GM23338 (cell line): ENCODE data around the gene AURKB. TPM values are rescaled to one million over a fixed set of nuclear protein-coding genes. Genes with fewer than 3 reads are reported as not detected.

Experiments
- ATAC-seq: fragments of 200-7000 bp; cut with Tn5 transposase; 3 replicates; pipeline ENCODE4 v1.9.1; 2020
- DNase-seq: peaks from one replicate; pipeline ENCODE4 v3.0.0-alpha.2; 2015; ENCODE audit warnings: low spot score
- H2AFZ ChIP-seq: fragments of 200-600 bp; sonication (generic); 2 replicates; pipeline ENCODE4 v1.8.0; 2016; ENCODE audit warnings: antibody characterized with exemption, mild to moderate bottlenecking, moderate library complexity
- H3F3A ChIP-seq: fragments of 200-600 bp; sonication (generic); replicated peaks from 2 replicates; pipeline ENCODE4 v1.8.0; 2017; ENCODE audit warnings: antibody characterized with exemption, mixed run types, low read depth
- H3K27ac ChIP-seq: fragments of 200-600 bp; sonication (generic); 2 replicates; pipeline ENCODE4 v1.6.1; 2016; ENCODE audit warnings: low read depth
- H3K27me3 ChIP-seq: fragments of 200-600 bp; sonication (generic); 2 replicates; pipeline ENCODE4 v1.8.0; 2016; ENCODE audit warnings: mild to moderate bottlenecking, mixed run types, moderate library complexity; ENCODE audit not compliant: insufficient read depth
- H3K36me3 ChIP-seq: fragments of 200-600 bp; sonication (generic); 2 replicates; pipeline ENCODE4 v1.8.0; 2016; ENCODE audit warnings: mild to moderate bottlenecking; ENCODE audit not compliant: insufficient read depth
- H3K4me1 ChIP-seq: fragments of 200-600 bp; sonication (generic); 2 replicates; pipeline ENCODE4 v1.8.0; 2016; ENCODE audit warnings: mild to moderate bottlenecking, moderate library complexity; ENCODE audit not compliant: insufficient read depth
- H3K4me2 ChIP-seq: fragments of 200-600 bp; sonication (generic); 2 replicates; pipeline ENCODE4 v1.7.1; 2017; ENCODE audit warnings: mixed run types
- H3K4me3 ChIP-seq: fragments of 200-600 bp; sonication (generic); 2 replicates; pipeline ENCODE4 v1.6.1; 2016; ENCODE audit warnings: mixed run types
- H3K79me2 ChIP-seq: fragments of 200-600 bp; sonication (generic); replicated peaks from 2 replicates; pipeline ENCODE4 v1.8.0; 2017; ENCODE audit warnings: mild to moderate bottlenecking; ENCODE audit not compliant: insufficient read depth
- H3K9me2 ChIP-seq: fragments of 200-600 bp; sonication (generic); 2 replicates; pipeline ENCODE4 v1.8.0; 2017; ENCODE audit not compliant: insufficient read depth
- H4K20me1 ChIP-seq: fragments of 200-600 bp; sonication (generic); replicated peaks from 2 replicates; pipeline ENCODE4 v1.8.0; 2017; ENCODE audit warnings: mild to moderate bottlenecking; ENCODE audit not compliant: insufficient read depth
- H3K27ac Mint-ChIP-seq: 2 replicates; pipeline ENCODE4 v1.8.0; 2020; ENCODE audit warnings: inconsistent platforms, mild to moderate bottlenecking, moderate library complexity, mixed read lengths
- H3K27me3 Mint-ChIP-seq: 3 replicates; pipeline ENCODE4 v1.8.0; 2022; ENCODE audit warnings: low read depth, mild to moderate bottlenecking, moderate library complexity, mixed read lengths, inconsistent platforms; ENCODE audit not compliant: insufficient read depth, poor library complexity
- H3K36me3 Mint-ChIP-seq: 3 replicates; pipeline ENCODE4 v1.8.0; 2021; ENCODE audit warnings: low read depth, mild to moderate bottlenecking, inconsistent platforms, moderate library complexity, mixed read lengths
- H3K4me1 Mint-ChIP-seq: 3 replicates; pipeline ENCODE4 v1.8.0; 2020; ENCODE audit warnings: mild to moderate bottlenecking, inconsistent platforms, mixed read lengths
- H3K4me3 Mint-ChIP-seq: 3 replicates; pipeline ENCODE4 v1.8.0; 2021; ENCODE audit warnings: moderate library complexity, mild to moderate bottlenecking, inconsistent platforms, mixed read lengths
- H3K9me3 Mint-ChIP-seq: 3 replicates; pipeline ENCODE4 v1.8.0; 2020; ENCODE audit warnings: moderate library complexity, mild to moderate bottlenecking, inconsistent platforms, mixed read lengths
- EZH2 ChIP-seq: fragments of 200-600 bp; sonication (generic); IDR thresholded peaks from one replicate; pipeline ENCODE4 v1.8.0; 2017; ENCODE audit warnings: antibody characterized with exemption, mild to moderate bottlenecking, low read depth; ENCODE audit not compliant: unreplicated experiment
- EZH2phosphoT487 ChIP-seq: fragments of 200-600 bp; sonication (generic); IDR thresholded peaks from one replicate; pipeline ENCODE4 v1.8.1; 2018; ENCODE audit warnings: antibody characterized with exemption; ENCODE audit not compliant: unreplicated experiment
- JUNB ChIP-seq: IDR thresholded peaks from one replicate; pipeline ENCODE4 v1.6.1; 2016; ENCODE audit warnings: antibody characterized with exemption; ENCODE audit not compliant: unreplicated experiment
- NANOG ChIP-seq: IDR thresholded peaks from 2 replicates; pipeline ENCODE4 v1.6.1; 2016; ENCODE audit warnings: antibody characterized with exemption, borderline replicate concordance
- POLR2AphosphoS5 ChIP-seq: IDR thresholded peaks from 2 replicates; pipeline ENCODE4 v1.6.1; 2016; ENCODE audit warnings: antibody characterized with exemption, low read depth
- STAT1 ChIP-seq: IDR thresholded peaks from one replicate; pipeline ENCODE4 v1.6.1; 2016; ENCODE audit warnings: antibody characterized with exemption; ENCODE audit not compliant: unreplicated experiment
- ZNF114 ChIP-seq: fragments of 250-450 bp; sonication (Bioruptor Pico); IDR thresholded peaks from 2 replicates; pipeline ENCODE4 v1.5.0; 2020; ENCODE audit warnings: mild to moderate bottlenecking, moderate library complexity
- ZNF331 ChIP-seq: fragments of 250-450 bp; sonication (Bioruptor Pico); IDR thresholded peaks from 2 replicates; pipeline ENCODE4 v1.5.0; 2020; ENCODE audit warnings: low read depth, mild to moderate bottlenecking, moderate library complexity
- polyA plus RNA-seq: library from polyadenylated mRNA; unstranded; fragments of >200 nt; fragmentation: Nextera tagmentation; extraction: Ambion mirVana; gene quantifications from 2 replicates; pipeline ENCODE4 v1.2.1, GENCODE V29; 2016
- total RNA-seq: library from RNA; depleted of rRNA; stranded (reverse); fragments of >200 nt; shearing (Covaris generic); gene quantifications from 2 replicates; pipeline ENCODE4 v1.2.3, GENCODE V29; 2014
- TF ChIP-seq, protein P1 (sequence below), 2 experiments: fragments of 200-600 bp in 1 of 2; sonication (generic) in 1 of 2; conservative IDR thresholded peaks; 2 replicates each; pipeline versions ENCODE4 v1.5.1 to v1.6.1; 2016 to 2017; ENCODE audit warnings: antibody characterized with exemption in 2 of 2, low read depth in 2 of 2, mild to moderate bottlenecking in 2 of 2, moderate library complexity in 1 of 2
- TF ChIP-seq, protein P2 (sequence below): IDR thresholded peaks from one replicate; pipeline ENCODE4 v1.6.1; 2018; ENCODE audit warnings: antibody characterized with exemption; ENCODE audit not compliant: unreplicated experiment
- TF ChIP-seq, protein P3 (sequence below): IDR thresholded peaks from 2 replicates; pipeline ENCODE4 v1.6.1; 2016; ENCODE audit warnings: antibody characterized with exemption
- TF ChIP-seq, protein P4 (sequence below): fragments of 250-450 bp; sonication (Bioruptor Pico); IDR thresholded peaks from 2 replicates; pipeline ENCODE4 v1.5.0; 2020; ENCODE audit warnings: mild to moderate bottlenecking, moderate library complexity

AURKB gene
- total and polyA plus RNA-seq, 2 experiments from 2014 or later: 135 to 212 TPM

DNA sequence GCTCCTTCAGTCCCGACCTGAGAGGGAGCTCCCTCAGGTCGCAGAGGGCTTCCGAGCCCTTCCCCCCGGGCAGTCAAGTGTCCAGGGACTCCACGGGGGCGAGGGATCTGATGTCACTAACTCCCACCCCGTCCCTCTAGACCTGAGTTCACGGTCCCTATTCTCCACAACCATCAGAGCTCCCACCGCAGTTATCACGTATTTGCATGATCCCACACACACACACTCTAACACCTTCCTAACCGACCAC lies 54.5 kb downstream of the AURKB start (continued):
- TF ChIP-seq, protein P1, sequence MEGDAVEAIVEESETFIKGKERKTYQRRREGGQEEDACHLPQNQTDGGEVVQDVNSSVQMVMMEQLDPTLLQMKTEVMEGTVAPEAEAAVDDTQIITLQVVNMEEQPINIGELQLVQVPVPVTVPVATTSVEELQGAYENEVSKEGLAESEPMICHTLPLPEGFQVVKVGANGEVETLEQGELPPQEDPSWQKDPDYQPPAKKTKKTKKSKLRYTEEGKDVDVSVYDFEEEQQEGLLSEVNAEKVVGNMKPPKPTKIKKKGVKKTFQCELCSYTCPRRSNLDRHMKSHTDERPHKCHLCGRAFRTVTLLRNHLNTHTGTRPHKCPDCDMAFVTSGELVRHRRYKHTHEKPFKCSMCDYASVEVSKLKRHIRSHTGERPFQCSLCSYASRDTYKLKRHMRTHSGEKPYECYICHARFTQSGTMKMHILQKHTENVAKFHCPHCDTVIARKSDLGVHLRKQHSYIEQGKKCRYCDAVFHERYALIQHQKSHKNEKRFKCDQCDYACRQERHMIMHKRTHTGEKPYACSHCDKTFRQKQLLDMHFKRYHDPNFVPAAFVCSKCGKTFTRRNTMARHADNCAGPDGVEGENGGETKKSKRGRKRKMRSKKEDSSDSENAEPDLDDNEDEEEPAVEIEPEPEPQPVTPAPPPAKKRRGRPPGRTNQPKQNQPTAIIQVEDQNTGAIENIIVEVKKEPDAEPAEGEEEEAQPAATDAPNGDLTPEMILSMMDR (conservative IDR thresholded peaks at IDR 0.05; ENCODE audit: low read depth in 2 of 2): no peak
- no peak for TF ChIP-seq JUNB
- TF ChIP-seq, protein P2, sequence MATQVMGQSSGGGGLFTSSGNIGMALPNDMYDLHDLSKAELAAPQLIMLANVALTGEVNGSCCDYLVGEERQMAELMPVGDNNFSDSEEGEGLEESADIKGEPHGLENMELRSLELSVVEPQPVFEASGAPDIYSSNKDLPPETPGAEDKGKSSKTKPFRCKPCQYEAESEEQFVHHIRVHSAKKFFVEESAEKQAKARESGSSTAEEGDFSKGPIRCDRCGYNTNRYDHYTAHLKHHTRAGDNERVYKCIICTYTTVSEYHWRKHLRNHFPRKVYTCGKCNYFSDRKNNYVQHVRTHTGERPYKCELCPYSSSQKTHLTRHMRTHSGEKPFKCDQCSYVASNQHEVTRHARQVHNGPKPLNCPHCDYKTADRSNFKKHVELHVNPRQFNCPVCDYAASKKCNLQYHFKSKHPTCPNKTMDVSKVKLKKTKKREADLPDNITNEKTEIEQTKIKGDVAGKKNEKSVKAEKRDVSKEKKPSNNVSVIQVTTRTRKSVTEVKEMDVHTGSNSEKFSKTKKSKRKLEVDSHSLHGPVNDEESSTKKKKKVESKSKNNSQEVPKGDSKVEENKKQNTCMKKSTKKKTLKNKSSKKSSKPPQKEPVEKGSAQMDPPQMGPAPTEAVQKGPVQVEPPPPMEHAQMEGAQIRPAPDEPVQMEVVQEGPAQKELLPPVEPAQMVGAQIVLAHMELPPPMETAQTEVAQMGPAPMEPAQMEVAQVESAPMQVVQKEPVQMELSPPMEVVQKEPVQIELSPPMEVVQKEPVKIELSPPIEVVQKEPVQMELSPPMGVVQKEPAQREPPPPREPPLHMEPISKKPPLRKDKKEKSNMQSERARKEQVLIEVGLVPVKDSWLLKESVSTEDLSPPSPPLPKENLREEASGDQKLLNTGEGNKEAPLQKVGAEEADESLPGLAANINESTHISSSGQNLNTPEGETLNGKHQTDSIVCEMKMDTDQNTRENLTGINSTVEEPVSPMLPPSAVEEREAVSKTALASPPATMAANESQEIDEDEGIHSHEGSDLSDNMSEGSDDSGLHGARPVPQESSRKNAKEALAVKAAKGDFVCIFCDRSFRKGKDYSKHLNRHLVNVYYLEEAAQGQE: no peak
- no peak for TF ChIP-seq EZH2
- TF ChIP-seq NANOG: no peak

DNA sequence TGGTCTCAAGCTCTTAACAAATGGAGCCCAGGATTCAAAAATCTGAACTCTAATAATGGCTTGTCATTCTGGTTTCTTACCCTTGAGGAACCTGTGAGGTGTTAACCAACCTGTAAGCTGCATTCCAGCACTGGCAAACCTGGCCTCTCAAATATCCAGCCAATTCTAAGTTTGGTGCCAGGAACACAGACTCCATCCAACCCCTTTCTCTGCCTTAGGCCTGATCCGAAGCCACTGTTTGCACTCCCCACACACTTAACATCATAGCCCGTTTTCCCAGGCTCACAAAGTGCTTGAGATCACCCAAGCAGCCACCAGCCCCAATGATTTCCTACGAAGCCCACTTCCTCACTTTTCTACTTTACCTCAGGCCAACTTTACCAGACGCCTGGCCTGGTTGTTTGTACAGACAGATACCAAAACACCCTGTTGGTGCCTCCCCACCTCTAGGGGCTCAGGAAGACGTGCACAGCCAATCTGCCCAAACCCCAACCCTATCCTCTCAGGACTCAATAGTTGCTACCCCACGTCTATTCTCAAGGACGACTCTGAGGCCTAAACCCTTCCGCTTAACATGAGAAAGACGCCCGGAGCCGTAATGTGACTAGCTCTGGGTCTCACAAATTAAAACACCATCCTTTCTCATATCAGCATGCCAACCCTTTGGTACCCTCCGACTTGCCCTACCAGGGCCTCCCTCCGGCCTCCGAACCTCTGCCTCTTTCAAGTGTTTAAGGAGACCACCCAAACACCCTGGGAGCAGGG lies 55.0 kb downstream of the AURKB start:
- peak overlapping the region; percentile 100 for H3K4me2 ChIP-seq
- ATAC-seq: no peak
- DNase-seq: peak; percentile 49
- TF ChIP-seq EZH2phosphoT487 (no peak), POLR2AphosphoS5 (no peak), JUNB (no peak), ZNF114 (CRISPR knock-in tag) (no peak), NANOG (no peak), STAT1 (no peak), ZNF331 (CRISPR knock-in tag) (no peak)
- TF ChIP-seq, protein P3, sequence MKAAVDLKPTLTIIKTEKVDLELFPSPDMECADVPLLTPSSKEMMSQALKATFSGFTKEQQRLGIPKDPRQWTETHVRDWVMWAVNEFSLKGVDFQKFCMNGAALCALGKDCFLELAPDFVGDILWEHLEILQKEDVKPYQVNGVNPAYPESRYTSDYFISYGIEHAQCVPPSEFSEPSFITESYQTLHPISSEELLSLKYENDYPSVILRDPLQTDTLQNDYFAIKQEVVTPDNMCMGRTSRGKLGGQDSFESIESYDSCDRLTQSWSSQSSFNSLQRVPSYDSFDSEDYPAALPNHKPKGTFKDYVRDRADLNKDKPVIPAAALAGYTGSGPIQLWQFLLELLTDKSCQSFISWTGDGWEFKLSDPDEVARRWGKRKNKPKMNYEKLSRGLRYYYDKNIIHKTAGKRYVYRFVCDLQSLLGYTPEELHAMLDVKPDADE: no peak
- TF ChIP-seq, protein P4, sequence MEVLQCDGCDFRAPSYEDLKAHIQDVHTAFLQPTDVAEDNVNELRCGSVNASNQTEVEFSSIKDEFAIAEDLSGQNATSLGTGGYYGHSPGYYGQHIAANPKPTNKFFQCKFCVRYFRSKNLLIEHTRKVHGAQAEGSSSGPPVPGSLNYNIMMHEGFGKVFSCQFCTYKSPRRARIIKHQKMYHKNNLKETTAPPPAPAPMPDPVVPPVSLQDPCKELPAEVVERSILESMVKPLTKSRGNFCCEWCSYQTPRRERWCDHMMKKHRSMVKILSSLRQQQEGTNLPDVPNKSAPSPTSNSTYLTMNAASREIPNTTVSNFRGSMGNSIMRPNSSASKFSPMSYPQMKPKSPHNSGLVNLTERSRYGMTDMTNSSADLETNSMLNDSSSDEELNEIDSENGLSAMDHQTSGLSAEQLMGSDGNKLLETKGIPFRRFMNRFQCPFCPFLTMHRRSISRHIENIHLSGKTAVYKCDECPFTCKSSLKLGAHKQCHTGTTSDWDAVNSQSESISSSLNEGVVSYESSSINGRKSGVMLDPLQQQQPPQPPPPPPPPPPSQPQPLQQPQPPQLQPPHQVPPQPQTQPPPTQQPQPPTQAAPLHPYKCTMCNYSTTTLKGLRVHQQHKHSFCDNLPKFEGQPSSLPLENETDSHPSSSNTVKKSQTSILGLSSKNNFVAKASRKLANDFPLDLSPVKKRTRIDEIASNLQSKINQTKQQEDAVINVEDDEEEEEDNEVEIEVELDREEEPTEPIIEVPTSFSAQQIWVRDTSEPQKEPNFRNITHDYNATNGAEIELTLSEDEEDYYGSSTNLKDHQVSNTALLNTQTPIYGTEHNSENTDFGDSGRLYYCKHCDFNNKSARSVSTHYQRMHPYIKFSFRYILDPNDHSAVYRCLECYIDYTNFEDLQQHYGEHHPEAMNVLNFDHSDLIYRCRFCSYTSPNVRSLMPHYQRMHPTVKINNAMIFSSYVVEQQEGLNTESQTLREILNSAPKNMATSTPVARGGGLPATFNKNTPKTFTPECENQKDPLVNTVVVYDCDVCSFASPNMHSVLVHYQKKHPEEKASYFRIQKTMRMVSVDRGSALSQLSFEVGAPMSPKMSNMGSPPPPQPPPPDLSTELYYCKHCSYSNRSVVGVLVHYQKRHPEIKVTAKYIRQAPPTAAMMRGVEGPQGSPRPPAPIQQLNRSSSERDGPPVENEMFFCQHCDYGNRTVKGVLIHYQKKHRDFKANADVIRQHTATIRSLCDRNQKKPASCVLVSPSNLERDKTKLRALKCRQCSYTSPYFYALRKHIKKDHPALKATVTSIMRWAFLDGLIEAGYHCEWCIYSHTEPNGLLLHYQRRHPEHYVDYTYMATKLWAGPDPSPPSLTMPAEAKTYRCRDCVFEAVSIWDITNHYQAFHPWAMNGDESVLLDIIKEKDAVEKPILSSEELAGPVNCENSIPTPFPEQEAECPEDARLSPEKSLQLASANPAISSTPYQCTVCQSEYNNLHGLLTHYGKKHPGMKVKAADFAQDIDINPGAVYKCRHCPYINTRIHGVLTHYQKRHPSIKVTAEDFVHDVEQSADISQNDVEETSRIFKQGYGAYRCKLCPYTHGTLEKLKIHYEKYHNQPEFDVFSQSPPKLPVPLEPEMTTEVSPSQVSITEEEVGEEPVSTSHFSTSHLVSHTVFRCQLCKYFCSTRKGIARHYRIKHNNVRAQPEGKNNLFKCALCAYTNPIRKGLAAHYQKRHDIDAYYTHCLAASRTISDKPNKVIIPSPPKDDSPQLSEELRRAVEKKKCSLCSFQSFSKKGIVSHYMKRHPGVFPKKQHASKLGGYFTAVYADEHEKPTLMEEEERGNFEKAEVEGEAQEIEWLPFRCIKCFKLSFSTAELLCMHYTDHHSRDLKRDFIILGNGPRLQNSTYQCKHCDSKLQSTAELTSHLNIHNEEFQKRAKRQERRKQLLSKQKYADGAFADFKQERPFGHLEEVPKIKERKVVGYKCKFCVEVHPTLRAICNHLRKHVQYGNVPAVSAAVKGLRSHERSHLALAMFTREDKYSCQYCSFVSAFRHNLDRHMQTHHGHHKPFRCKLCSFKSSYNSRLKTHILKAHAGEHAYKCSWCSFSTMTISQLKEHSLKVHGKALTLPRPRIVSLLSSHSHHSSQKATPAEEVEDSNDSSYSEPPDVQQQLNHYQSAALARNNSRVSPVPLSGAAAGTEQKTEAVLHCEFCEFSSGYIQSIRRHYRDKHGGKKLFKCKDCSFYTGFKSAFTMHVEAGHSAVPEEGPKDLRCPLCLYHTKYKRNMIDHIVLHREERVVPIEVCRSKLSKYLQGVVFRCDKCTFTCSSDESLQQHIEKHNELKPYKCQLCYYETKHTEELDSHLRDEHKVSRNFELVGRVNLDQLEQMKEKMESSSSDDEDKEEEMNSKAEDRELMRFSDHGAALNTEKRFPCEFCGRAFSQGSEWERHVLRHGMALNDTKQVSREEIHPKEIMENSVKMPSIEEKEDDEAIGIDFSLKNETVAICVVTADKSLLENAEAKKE (CRISPR knock-in tag): no peak

More for the DNA sequence above, 55.0 kb downstream of the AURKB start:
- Histone ChIP-seq H3K27ac (peak overlapping the region; percentile 83), H2AFZ (no peak overlapping the region), H3K36me3 (no peaks in the 10 kb centered on the region), H3K4me1 (peaks cover 30% of the 10 kb centered on the region), H3K27me3 (no peaks in the 10 kb centered on the region), H4K20me1 (no peaks in the 10 kb centered on the region; the same call in 1 of the 2 replicates), H3K4me3 (peak overlapping the region; percentile 67), H3F3A (peaks cover 39% of the 10 kb centered on the region; the same call in 1 of the 2 replicates), H3K79me2 (peaks cover 6% of the 10 kb centered on the region; the same call in 1 of the 2 replicates), H3K9me2 (no peaks in the 10 kb centered on the region)
- Mint-ChIP-seq H3K4me3 (no peak overlapping the region), H3K27me3 (peaks cover 34% of the 10 kb centered on the region), H3K4me1 (peaks cover 23% of the 10 kb centered on the region), H3K9me3 (no peaks in the 10 kb centered on the region; the same call in 2 of the 3 replicates), H3K36me3 (peaks cover 16% of the 10 kb centered on the region), H3K27ac (no peak overlapping the region; the same call in 1 of the 2 replicates)
